ENCODE results near the gene PAK5.

Gene PAK5

DNA sequence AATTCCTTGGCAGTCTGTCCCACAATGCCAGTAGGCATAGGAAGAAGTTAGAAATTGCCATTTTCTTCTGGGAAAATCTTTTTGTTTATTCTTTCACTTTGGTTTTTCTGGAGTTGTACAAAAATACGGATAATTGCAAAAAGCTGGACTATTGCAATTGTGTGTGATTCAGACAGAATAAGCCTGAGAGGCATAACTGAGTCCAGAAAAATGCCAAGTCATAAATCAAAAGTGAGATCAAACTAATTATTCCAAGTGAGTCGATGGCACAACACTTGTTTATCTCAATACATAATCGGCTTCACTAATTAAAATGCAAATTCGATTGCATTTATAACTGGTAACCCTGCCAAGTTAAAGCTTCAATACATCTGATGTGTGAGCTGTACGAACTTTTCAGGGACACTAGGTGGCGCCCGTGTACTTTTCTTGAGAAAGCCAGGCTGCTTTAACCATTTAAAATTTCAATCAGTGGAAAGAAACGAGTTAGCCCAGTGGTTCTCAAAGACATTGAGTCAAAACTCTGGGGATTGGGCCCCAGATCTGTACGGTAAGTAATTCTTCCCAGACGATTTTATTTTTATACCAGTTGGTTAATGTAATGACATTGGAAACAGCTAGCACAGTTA lies 221.9 kb downstream of the PAK5 start:
- DNase-seq (ENCODE audit: low read depth, low spot score): no peak

GRCh38 chr20:9616455-9616805 lies 222.4 kb downstream of the PAK5 start:
- DNase-seq (ENCODE audit: low read depth, low spot score): no peak

DNA sequence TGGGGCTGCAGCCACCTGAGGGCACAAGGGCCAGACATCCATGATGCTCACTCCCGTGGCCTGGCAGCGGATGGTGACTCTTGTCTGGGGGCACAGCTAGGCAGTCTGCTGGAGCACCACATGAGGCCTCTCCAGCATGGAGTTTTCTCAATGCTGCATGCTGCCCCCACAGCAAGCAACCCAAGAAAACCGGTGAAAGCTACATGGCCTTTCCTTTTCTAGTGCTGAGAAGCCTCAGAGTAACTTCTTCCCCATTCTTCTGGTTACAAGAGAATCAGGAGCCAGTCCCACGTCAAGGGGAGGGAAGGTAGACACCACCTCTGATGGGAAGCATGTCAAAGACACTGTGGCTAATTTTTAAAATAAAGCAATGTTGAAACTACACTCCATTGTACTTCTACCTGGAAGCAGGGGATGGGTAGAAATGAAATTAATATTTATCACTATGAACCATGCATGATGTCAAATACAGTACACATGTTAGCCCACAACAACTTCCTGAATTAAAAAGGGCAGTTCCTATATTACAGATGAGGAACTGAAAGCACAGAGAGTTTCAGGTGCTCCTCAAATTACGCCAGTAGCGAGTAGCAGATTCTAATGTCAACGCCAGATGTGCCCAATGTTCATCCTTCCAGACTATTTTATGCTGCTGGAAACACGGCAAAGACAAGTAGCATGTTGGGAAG lies 223.0 kb downstream of the PAK5 start:
- no peak for DNase-seq (ENCODE audit: low read depth, low spot score)

- DNase-seq (ENCODE audit: low read depth, low spot score): no peak
Measured at GRCh38 chr20:9615118-9615517, 223.8 kb downstream of the PAK5 start.

DNA sequence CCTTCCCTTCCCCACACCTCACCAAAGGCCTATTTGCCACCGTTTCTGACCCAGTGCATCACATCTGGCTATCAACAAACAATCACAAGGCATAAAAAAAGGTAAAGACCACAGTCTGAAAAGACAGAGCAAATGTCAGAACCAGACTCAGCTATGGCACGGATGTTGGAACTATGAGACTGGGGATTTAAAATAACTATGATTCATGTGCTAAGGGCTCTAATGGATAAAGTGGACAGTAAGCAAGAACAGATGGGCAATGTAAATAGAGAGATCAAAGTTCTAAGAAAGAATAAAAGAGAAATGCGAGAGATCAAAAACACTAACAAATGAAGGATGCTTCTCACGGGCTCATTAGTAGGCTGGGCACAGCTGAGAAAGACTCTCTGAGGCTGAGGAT lies 225.0 kb downstream of the PAK5 start:
- DNase-seq (ENCODE audit: low read depth, low spot score): no peak

DNA sequence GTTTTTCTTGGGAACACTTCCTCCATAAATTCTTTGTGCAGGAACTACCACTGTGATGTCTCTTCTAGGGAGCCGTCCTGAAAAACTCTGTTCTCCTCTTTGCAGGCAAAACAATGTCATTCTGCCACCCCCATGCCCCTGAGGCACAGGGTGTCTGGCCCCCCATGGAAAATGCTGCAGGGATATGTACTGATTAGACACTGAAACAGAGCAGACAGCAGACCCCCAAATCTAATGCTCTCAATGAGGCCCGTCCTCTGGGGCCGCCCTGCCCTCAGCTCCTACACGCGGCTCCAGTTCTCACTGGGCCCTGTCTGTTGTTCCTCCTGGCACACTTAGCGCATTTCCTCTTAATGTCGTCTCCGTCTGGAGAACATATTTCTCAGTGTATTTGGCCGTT lies 227.0 kb downstream of the PAK5 start:
- DNase-seq (ENCODE audit: low read depth, low spot score): no peak

DNA sequence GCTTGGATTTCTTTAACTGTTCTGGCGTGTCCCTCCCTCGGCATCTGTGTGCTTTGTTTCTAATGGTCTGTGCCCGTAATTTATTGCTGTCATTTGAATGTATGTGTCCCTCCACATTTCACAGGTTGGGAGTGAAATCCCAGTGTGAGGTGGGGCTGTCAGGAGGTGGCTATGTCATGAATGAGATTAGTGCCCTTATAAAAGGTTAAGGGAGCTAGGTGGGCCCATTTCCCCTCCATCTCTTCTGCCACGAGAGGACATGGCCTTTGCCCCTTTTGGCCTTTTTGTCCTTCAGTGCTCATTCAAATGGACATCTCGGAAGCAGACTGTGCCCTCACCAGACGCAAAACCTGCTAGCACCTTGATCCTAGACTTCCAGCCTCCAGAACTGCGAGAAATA lies 228.2 kb downstream of the PAK5 start:
- no peak for DNase-seq (ENCODE audit: low read depth, low spot score)

DNA sequence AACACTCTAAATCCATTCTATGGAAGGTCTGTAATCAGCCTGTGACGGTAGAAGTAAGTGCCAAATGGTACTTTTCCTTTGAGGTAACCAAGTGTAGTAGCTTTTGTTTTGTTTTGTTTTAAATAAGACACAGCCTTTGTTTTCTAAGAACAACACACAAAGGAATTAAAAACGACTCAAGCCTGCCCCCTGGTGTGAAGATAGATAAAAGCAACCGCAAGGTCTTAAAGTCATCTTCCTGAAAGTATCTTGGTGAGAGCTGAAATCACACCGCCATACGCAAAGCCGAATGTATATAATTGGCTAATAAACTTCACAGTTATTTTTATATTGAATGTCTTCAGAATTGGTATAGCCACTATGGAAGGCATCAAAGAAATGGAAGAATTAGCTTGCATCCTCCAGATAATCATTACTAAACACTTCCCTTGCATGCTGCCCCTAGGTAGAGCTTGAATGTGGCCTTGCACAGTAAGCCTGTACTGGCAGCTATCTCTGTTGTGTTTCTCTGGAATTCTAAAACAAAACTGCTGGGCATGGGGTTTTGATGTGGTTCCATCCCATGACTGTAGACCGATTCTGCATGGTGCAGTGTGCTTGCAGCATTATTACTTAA lies 228.9 kb downstream of the PAK5 start:
- DNase-seq (ENCODE audit: low read depth, low spot score): no peak

DNA sequence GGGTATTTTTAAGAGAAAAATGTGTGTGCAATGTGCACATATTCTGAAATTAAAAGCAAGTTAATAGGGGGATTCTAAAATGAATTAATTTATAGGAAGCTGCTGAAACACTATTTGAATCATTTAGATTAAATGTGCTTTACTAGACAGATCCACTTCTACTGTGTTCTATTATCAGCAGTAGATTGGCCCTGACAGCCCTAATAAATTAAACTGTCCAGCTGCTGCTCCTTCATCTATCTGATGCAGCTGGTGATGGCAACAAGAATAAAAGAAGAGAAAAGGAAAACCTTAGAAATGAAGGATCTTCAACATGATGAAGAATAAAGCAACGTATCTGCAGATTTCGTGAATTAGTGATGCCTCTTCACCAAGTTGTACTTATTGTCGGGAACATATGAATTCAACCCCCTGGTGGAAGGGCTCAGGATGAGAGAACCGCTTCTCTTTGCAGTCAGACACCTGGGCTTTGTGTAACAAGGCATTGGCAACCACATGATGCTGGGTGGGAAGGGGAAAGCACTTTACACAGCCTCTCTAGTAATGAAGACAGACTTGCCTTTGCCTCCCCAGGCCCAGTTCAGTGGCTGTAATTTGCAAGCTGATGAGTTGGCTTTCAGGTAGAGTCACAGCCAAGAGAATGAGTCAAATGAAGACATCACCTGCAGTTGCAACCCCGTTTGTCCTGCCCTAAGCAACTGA lies 230.1 kb downstream of the PAK5 start:
- DNase-seq (ENCODE audit: low read depth, low spot score): no peak

GRCh38 chr20:9602847-9603183 lies 236.1 kb downstream of the PAK5 start:
- no peak for DNase-seq (ENCODE audit: low read depth, low spot score)

- DNase-seq (ENCODE audit: low read depth, low spot score): no peak
Measured at GRCh38 chr20:9600562-9600961, 238.3 kb downstream of the PAK5 start.

- no peak for DNase-seq (ENCODE audit: low read depth, low spot score)
Measured at GRCh38 chr20:9597547-9597946, 241.3 kb downstream of the PAK5 start.

- DNase-seq (ENCODE audit: low read depth, low spot score): no peak
Measured at GRCh38 chr20:9595763-9596162, 243.1 kb downstream of the PAK5 start.

GRCh38 chr20:9594284-9594875 lies 244.5 kb downstream of the PAK5 start:
- DNase-seq (ENCODE audit: low read depth, low spot score): no peak

- no peak for DNase-seq (ENCODE audit: low read depth, low spot score)
Measured at GRCh38 chr20:9592419-9592818, 246.5 kb downstream of the PAK5 start.

DNA sequence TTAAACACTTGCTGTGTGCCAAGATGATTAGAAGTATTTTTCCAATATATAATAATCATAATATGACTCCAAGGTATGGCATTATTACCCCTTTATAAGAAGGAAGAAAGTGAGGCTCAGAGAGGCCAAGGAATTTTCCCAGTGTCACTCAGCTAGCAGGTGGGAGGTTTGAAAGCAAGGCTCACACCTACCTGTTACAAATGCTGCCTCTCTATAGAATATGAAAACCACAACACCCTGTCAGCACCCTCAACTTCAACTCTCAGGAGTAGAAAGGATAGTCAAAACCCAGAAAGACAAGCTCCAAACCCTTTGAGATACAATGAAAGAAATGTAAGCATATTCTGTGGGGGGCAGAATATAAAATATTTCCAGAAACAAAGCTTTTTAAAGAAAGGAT lies 247.8 kb downstream of the PAK5 start:
- no peak for DNase-seq (ENCODE audit: low read depth, low spot score)

DNA sequence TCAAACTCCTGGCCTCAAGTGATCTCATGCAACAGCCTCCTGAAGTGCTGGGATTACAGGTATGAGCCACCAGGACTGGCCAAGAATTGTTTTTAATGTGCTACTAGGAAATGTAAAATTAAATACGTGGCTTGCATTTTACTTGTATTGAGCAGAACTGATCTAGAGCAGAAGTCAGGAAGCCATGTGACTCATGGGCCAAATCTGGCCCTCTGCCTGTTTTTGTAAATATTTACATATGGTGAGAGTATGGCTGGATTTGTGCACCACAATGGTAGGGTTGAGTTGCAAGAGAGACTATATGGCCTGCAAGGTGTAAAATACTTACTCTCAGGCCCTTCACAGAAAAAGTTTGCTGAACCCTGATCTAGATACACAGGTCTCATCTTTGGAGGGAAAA lies 248.7 kb downstream of the PAK5 start:
- no peak for DNase-seq (ENCODE audit: low read depth, low spot score)

DNA sequence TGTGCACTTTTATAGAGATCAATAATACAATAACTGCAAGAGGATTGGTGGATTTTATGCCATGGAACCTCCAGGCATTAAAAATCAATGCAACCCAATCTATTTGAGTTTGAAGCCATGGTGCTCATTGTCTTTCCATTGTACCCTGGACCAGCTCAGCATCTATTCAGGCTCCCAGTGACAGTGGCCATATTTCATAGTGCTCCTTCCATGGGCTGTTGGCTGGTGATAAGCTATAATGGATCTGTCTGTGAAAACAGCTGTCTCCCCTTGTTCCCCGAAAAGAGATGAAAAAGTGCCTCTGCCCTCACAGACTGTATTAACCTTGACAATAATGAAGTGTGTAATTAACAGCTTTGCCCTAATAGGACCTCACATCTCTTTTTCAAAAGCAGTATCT lies 250.2 kb downstream of the PAK5 start:
- no peak for DNase-seq (ENCODE audit: low read depth, low spot score)

GRCh38 chr20:9583151-9583550 lies 255.7 kb downstream of the PAK5 start:
- no peak for DNase-seq (ENCODE audit: low read depth, low spot score)

DNA sequence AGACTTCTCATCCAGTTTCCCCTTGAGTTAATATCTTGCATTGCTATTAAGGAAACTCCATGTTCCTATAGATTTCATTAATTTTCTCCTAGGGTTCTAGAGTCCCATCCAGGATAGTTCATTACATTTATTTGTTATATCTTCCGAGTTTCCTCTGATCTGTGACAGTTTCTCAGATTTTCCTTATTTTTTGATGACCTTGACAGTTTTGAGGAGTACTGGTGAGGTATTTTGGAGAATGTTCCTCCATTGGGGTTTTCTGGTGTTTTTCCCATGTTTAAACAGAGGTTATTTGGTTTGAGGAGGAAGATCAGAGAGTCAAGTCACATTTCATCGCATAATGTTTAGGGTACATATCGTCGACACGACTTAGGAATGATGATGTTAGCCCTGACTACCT lies 256.7 kb downstream of the PAK5 start:
- DNase-seq (ENCODE audit: low read depth, low spot score): no peak

DNA sequence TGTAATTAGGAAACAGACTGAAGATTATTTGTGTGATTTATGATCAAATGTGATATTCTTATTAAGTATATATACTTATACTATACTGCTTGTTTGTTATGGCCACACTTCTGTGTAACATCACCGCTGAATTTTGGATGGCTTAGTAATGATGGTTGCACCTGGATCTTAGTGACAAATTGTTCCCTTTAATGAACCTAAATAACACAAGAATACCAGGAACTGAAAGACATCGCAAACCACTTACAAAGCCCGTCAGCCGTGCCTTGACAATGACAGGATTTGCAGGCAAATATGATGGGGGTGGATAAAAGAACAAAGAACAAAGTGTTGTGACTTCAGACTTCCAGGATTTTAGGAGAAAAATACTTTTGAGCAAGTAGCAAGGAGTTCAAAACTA lies 257.4 kb downstream of the PAK5 start:
- DNase-seq (ENCODE audit: low read depth, low spot score): no peak

- no peak for DNase-seq (ENCODE audit: low read depth, low spot score)
Measured at GRCh38 chr20:9578594-9578993, 260.3 kb downstream of the PAK5 start.

DNA sequence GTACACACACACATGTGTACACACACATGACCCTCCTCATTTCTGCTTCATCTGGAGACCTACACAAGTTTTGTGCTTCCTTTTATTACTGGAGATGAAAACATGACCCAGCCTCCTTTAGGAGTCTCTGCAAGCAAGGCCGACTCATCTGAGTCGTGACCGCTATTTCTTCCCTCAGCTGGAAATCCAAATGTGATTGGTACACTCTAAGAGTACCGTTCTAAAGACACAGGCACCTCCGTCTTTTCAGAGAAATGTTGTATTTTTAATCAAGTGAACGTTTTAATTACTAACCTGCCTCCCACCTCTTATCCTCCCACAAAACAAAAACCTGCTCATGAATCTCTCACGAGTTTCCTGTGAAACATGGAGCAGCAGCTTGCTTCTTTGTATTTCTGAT lies 261.5 kb downstream of the PAK5 start:
- no peak for DNase-seq (ENCODE audit: low read depth, low spot score)

All from iPS DF 19.7 (cell line).